HG03097 (cell line): Measurements from ENCODE around the gene KIF6.
"Not testable (repeated sequence)": the region's sequence is repeated elsewhere in the genome, so short reads cannot be mapped to it uniquely, and the experiment has no call there.

Experiments used
- ATAC-seq: cut with Tn5 transposase; IDR thresholded peaks from one replicate; pipeline ENCODE4 v1.9.1; 2021; ENCODE audit not compliant: unreplicated experiment, low FRiP score

The KIF6 gene

DNA sequence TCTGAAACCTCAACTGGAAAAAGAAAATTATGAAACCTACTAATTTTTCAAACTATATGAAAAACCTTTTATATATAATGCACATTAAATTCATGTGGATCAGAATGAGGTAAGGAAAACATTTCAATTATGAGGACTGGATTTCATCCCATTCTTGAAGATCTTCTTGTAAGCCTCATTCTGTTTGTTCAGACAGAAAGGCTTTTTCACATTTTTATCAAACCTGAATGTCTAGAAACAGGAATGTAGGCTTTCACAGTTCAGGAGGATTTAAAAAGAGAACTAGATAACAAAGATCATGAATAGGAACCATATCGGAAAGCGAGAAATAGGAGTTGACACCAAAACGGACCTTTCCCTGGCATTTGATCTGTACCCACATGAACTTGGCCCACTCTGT is 210.2 kb downstream of the KIF6 start:
- no peak for ATAC-seq

DNA sequence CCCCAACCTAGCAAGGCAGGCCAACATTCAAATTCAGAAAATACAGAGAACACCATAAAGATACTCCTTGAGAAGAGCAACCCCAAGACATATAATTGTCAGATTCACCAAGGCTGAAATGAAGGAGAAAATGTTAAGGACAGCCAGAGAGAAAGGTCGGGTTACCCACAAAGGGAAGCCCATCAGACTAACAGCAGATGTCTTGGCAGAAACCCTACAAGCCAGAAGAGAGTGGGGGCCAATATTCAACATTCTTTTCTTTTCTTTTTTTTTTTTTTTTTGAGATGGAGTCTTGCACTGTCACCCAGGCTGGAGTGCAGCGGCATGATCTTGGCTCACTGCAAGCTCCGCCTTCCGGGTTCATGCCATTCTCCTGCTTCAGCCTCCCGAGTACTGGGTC is 215.4 kb downstream of the KIF6 start:
- ATAC-seq = not testable (repeated sequence)

DNA sequence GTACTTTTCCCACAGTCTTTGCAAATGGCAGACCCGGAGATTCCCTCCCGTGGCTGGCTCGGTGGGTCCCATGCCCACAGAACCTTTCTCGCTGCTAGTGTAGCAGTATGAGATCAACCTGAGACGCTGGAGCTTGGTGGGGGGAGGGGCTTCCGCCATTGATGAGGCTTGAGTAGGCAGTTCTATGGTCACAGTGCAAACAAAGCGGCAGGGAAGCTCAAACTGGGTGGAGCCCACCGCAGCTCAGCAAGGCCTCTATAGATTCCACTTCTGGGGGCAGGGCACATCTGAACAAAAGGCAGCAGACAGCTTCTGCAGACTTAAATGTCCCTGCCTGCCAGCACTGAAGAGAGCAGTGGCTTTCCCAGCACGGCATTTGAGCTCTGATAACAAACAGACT is 216.7 kb downstream of the KIF6 start:
- no peak for ATAC-seq

DNA sequence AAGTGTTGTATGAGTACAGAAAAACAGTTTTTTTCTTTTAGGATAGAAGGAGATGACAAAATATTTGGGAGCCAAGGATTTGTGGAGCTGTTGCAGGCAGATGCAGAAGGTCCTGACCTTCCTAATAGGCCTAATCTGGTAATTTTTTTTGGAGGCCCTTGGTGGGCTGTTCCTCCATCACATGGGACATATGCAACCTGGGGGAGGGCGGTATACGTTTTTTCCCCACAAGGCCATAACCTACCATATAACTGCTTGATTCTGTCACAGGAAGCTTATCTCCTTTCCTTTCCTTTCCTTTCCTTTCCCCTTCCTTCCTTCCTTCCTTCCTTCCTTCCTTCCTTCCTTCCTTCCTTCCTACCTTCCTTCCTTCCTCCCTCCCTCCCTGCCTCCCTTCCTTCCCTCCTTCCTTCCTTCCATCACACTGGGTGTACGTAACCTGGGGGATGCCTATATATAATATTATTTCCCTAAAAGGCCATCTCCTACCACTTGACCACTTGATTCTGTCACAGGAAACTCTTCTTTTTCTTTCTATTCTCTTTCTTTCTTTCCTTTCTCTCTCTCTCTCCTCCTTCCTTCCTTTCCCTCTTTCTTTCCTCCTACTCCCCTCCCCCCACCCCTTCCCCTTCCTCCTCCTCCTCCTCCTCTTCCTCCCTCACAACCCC is 217.7 kb downstream of the KIF6 start:
- ATAC-seq = no peak

DNA sequence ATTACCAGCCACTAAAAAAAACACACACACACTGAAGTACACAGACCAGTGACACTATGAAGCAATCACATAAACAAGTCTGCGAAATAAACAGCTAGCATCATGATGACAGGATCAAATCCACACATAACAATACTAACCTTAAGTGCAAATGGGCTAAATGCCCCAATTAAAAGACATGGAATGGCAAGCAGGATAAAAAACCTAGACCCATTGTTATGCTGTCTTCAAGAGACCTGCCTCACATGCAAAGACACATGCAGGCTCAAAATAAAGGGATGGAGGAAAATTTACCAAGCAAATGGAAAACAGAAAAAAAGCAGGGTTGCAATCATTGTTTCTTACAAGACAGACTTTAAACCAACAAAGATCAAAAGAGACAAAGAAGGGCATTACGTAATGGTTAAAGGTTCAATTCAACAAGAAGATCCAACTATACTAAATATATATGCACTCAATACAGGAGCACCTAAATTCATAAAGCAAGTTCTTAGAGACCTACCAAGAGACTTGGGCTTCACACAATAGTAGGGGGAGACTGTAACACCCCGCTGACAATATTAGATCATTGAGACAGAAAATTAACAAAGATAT is 222.7 kb downstream of the KIF6 start:
- not testable (repeated sequence) for ATAC-seq

DNA sequence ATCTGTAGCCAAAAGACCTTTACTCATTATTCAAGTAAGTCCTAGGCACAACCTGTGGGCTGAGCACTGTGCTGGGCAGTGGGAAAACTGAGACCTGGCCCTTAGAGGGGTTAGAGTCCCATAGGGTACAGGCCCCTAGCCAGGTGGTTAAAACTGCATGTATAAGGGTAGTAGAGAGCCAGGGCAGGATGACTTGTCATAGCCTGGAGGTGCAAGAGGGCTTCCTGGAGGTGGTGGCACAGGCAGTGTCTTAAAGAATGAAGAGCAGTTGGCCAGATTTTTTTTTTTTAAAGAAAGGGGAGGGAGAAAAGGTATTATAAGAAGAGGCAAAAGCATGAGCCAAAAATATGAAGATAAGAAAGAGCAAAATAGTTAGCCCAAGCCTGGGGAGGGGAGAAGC is 226.2 kb downstream of the KIF6 start:
- no peak for ATAC-seq

DNA sequence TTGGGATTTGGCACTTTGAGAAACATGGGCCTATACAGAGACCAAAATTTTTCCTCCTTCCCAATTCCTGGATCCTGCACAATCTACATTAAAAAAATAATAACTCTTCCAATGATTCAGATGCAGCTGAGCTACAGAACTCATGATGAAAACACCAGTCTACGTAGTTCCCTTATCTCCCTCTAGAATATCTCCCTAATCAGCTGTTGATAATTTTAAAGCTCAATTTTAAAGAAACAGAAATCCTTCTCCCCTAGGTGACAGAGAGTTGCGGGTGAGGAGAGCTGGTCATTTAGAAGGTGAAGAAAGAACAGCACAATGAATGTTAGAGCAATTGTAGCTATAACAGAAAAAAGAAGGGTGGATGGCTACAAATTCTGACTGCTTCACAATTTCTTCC is 227.1 kb downstream of the KIF6 start:
- ATAC-seq = no peak

DNA sequence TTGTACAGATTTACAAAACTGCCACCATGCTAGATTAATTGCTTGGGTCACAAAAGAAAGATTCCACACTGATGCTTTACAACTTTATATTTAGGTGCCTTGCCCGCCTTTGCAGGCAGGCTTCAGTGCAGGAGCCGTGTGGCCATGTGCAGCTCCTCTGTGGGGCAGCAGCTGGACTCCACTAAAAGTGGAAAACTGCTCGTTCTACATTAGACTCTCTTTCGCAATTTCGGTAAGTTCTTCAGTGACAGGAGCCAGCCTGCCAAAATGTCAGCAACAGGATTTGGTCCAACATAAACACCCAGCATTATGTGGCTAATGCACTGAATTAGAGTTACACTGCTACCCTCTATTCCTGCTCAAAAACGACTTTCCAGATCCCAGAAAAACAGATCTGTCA is 228.3 kb downstream of the KIF6 start:
- no peak for ATAC-seq

DNA sequence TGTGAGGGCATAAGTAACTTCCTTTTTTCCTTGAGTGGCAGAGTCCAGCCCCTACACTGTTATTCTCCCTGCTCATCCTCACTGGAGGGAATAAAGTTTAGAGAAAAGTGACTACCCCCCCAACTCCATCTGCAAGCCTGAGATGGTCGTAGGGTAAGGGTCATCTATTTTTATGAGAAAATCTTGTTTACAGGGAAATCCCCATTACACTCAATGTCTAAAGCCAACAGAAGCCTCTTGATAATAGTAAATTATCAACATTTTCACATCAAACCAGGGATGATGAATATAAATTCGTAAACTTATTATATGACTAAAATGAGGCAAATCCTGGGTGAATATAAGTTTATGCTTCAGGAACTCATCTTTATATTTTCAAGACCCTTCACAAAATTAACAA is 228.8 kb downstream of the KIF6 start:
- no peak for ATAC-seq

DNA sequence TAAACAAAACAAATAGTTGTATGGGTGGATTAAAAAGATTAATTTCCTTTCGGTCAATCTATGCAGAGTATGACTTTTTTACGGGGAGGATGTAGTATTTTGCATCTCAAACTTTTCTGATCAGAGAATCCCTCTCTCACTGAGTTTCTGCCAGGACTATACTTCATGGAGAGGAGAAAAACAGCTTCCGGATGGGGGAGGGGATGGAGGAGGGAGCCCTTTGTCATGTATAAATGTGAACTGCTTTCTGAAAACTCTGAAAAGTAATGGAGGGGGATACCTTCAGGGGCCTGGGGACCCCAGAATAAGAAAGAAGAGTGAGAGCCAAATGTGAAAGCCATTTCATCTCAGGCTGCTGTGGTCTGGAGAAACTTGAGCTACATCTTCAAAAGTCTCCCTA is 229.6 kb downstream of the KIF6 start:
- no peak for ATAC-seq

DNA sequence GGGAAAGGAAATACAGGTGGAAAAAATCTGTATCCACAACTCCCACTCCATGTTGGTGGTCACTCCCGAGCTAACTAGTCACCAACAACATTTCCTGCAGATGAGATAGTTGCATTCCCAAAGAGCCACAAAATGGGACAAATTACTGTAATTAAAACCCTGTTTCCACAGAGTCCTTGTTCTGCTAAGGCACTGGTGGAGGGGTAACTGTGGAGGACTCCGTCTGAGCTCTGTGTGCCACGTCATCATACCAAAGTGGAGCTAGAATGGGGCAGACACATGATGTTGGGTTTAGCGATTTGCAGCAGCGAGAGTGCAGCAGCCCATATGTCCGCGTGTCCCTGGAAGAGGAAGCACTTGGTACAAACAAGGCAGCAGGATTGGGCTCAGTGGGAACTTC is 230.2 kb downstream of the KIF6 start:
- no peak for ATAC-seq

DNA sequence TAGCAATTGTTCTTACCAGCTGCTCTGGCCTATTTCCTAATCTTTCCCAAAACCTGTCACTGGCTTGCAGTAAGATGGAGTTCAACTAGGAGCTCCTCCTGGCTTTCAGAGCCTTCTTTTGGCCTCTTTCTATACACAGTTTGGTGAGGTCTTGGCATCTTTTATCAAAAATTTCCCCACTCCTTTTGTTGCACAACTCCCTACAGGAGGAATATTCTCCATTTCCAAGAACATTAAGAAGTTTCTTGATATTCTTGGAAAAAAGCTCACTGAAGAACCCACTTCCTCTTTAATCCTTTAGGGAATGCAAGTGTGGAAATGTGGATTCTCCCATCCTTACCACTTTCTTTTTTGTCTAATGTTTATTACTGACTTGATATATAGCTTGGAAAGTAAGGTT is 231.4 kb downstream of the KIF6 start:
- ATAC-seq = no peak

DNA sequence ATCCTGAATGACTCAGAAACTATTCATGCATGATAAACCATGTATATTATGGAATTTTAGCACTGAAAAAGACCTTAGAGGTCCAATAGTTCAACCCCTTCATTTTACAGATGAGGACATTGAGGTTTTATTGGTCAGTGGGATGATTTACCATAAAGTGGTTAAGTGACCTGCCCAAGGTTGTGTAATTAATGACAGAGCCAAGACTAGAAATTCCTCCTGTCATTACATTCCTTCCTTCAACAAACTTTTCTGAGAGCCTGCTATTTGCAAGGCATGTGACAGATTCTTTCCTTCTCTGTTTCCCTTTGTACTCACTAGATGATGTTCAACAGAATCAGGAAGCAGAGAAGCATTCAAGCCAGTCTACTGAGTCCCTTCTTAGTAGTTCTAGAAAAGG is 232.0 kb downstream of the KIF6 start:
- no peak for ATAC-seq

DNA sequence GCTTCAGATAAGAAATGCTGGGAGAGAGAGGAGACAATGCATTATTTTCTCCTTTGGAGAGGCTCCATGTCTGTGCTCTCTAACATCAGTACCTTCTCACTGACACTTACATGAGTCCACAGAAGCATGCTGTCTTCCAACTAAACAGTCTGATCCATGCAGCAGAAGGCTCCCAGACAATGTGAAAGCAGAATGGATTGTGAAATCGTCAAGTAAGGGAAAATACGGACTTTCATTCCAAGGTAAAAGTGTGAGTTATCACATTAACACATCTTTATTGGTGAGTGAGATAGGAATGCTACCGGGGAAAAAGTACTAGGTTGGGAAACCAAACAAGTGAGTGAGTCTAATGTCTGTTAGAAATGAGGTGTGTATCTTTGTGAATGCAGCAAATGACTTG is 235.1 kb downstream of the KIF6 start:
- no peak for ATAC-seq

DNA sequence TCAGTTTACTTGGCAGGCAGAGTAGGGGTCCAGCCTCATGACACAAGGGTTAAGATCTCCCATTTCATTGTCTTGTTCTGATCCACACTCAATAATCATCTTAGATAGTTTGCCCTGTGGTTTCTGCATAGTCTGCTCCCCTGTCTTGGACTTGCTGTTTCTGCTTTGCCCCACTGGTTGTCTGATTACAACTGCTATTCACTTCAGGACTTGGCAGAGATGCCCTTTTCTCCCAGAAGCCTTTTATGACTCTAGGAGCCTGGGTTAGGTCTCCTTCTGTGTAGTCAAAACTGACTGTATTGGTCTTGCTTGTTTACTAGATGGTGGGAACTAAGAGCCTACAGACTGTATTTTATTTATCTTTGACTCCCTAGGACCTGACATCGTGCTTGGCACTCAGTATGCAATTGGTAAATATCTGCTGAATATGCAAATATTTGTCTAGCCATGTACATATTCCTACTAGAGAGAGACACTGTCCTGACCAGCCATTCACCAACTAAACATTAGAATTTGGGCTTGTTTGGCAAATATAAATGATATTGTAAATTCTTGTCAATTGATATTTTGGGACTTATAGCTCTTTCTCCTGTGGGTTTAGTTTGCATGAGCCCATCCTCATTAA is 236.8 kb downstream of the KIF6 start:
- ATAC-seq = no peak

DNA sequence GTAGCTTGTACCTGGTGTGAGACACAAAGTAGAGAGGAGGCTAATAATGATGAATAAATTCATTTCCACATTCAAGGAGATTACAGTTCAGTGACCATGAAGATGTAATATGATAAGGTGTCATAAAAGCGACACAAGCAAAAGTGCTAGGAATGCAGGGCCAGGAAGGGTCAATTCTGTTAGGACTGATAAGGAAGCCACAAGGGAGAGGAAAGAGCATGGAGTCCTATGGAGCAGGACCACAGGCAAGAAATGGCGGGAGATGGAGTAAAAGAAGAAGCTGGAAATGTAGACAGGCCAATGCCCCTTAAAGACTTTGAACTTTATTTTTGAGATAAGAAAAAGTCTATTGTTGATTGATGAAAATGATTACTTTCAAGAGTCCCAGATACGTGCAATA is 240.9 kb downstream of the KIF6 start:
- ATAC-seq = no peak

DNA sequence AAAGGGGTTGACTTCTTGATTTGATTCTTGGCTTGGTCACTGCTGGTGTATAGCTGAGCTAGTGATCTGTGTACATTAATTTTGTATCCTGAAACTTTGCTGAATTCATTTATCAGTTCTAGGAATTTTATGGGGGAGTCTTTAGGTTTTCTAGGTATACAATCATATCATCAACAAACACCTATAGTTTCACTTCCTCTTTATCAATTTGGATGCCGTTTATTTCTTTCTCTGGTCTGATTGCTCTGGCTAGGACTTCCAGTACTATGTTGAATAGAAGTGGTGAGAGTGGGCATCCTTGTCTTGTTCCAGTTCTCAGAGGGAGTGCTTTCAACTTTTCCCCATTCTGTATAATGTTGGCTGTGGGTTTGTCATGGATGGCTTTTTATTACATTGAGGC is 245.4 kb downstream of the KIF6 start:
- ATAC-seq = not testable (repeated sequence)

DNA sequence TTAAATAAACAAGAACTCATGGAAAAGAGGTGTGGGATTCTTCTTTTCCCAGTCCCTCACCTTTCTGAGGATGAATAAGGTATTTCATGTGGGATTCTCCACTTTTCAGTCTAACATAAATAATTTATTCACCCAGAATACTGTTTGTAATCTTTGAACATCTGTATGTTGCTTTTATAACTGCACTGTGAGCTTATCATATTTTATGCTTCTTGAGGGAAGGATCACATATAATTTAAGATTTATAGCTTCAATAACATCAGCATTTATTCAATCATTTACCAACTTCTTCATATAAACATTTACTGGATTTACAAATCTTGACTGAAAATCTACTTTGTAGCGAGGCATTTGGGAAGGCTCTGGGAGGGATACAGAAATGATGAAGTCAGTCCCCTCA is 248.5 kb downstream of the KIF6 start:
- ATAC-seq = no peak

DNA sequence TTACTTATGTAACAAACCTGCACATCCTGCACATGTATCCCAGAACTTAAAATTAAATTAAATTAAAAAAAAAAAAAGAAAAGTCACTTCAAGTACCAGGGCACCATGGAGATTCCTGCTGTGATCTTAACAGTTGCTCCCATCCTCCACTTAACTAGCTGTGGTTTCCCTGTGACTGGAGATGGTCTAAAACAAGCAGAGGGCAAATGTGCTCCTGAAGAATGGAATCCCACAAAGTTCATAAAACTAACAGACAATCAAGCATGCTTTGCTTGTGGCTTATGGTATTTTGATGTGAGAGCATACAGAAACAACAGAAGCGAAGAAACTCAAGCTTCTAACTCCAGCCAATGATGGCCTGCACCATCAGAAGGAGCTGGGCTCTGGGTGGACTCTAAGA is 249.1 kb downstream of the KIF6 start:
- ATAC-seq = no peak

DNA sequence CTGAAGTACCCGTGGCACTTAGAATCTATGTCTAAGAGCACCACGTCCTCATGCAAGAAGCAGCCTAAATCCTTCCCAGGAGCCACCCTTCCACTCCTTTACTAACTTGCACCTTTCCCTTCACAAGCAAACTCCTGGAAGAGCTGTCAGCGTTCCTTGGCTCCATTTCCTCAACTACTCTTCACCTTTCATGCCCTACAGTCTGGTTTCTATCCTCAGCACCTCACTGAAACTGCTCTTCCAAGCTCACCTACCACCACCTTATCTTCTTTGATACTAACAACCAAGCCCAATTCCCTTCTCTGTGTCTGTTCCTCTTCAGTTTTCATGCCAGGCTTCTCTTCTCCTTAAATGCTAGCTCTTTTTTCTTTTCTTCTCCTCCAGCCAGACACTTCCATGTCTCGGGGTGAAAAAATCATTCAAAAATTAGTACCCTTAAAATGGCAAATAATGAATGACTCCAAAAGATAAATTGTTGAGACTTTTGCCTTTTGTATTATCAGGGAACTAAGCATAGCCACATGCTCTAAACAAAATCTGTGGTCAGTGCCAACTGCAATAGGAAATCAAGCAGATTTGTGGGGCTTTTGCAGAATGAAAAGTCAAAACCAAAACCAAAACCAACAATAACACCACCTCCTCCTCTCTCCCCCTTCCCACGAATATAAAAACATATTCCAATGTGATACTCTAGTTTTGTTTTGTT is 253.1 kb downstream of the KIF6 start:
- peak; percentile 55 for ATAC-seq

DNA sequence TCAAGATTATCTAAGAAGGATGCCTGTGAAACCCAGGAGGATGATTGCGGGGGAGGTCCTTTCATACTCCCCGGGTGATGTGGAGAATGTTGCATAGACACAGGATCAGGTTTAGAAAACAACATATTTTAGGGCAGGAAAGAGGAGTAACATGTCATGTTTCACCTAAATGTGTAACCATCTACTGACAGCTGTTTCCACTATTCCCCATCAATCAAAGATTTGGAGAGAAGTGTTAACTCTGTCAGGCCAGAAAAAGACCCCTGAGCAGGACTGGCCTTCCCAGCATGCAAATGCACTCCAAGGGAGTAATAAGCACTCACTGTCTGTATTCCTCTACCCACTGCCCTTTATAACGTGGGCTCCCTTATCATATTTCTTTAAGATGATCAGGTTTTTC is 254.7 kb downstream of the KIF6 start:
- ATAC-seq = no peak

DNA sequence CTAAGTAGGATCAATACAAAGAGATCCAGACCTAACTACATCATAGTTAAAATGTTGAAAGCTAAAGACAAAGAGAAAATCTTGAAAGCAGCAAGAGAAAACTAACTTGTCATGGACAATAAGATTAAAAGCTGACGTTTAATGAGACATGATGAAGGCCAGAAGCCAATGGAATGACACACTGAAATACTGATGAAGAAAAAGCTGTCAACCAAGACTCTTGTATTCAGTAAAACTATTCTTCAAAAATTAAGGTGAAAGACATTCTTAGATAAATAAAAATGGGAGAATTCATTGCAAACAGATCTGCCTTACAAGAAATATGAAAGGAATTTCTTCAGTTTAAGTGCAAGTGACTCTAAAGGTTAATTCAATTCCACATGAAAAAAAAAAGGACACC is 256.8 kb downstream of the KIF6 start:
- ATAC-seq = no peak
